ENCODE measurements around the gene GNG7.

- TF ChIP-seq EZH2 (IDR thresholded peaks at IDR 0.05; ENCODE audit: low read length): no peak
- no peak for TF ChIP-seq CTCF (optimal IDR thresholded peaks at IDR 0.05 in 1 of 3, IDR thresholded peaks at IDR 0.05 in 1 of 3, conservative IDR thresholded peaks at IDR 0.05 in 1 of 3; ENCODE audit: extremely low read depth in 1 of 3, insufficient read depth in 2 of 3, low read length in 3 of 3)
These were observed 31.6 kb upstream of the GNG7 start for GRCh38 chr19:2733930-2734588.
